ENCODE data around the gene LETMD1. TPM values are rescaled to one million over a fixed set of nuclear protein-coding genes. Genes with fewer than 3 reads are reported as not detected.

Gene LETMD1
- polyA plus RNA-seq, 3 donors = 86.9 to 151 (median 130) TPM

DNA sequence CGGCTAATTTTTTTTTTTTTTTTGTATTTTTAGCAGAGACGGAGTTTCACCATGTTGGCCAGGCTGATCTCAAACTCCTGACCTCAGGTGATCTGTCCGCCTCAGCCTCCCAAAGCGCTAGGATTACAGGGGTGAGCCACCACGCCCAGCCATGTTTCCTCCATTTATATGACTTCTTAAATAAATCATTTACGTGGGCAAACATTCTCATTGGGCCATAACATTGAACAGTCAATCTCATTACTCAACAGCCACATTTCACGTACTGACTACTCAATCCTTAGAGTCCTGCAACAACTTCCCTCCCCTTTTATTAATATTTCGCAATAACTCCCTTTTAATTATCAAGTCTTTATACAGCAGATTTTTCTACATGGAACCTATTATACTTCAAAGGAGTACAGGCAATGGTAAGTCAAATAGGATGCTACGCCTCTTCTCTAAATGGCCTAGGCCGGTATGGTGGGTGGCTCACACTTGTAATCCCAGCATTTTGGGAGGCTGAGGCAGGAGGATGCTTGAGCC lies 42.6 kb downstream of the LETMD1 start:
- no peak for DNase-seq (ENCODE audit: extremely low read depth in 1 of 11, low read depth in 9 of 11, low spot score in 4 of 11)

DNA sequence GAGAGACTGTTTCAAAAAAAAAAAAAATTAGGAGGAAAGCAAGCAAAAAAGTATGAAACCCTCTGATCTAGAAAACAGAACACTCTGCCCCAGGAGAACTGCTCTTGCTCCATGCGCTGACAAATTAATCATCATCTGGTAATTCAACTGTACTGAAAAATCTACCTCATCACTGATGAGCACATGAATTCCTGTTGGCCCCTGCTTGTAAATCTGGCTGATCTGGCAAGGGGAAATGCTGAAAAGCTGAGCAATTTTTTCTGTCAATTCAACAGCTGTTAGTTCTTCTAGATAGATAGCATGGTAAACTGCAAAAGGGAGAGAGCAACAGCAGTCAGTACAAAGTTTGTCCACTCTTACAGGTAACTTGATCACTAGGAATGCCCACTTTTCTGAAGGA lies 50.5 kb downstream of the LETMD1 start:
- DNase-seq (ENCODE audit: extremely low read depth in 1 of 11, low read depth in 9 of 11, low spot score in 4 of 11) = no peak

DNA sequence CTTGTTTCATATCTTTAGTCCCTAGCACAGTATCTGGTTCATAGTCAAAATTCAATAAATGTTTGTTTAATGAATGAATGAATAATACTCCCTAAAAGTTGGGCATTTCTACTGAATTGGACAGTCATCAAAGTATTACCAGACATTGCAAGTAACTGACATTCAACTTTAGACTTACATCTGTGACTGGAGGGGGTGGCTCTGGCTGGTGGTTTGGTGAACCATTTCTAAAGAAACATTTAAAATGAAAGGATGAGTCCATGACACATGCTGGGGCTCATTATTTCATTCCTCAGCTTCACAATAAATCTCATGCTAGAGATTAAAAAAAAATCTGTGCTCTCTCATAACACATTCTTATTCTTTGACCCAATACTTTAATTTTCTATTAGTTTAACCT lies 55.9 kb downstream of the LETMD1 start:
- no peak for DNase-seq (ENCODE audit: extremely low read depth in 1 of 11, low read depth in 9 of 11, low spot score in 4 of 11)

DNA sequence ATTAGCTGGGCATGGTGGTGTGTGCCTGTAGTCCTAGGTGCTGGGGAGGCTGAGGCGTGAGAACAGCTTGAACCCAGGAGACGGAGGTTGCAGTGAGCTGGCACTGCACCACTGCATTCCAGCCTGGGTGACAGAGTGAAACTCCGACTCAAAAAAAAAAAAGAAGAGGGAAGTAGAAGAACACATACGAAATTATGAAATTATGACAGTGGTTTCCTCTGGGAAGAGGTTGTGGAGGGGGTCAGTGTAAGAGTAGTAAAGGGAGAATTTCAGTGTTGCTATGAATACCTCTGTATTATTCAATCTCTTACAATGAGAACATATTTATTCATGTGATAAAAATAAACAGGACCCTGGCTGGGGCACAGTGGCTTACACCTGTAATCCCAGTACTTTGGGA lies 60.0 kb downstream of the LETMD1 start:
- no peak for DNase-seq (ENCODE audit: extremely low read depth in 1 of 11, low read depth in 9 of 11, low spot score in 4 of 11)

Other genes starting within 250 kb of the LETMD1 start
- under 1 TPM in 2 of 3 donors, not detected in 1; 0.09 to 0.12 TPM for gene TMPRSS12, start 205.4 kb upstream of the LETMD1 start, polyA plus RNA-seq (ENCODE audit: insufficient read length in 3 of 3)
- not detected for gene HIGD1C, start 95.8 kb upstream of the LETMD1 start, polyA plus RNA-seq (ENCODE audit: insufficient read length in 3 of 3)
- 10 to 100 TPM; 46.5 to 75.7 (median 59.2) TPM for gene SLC11A2, start 21.9 kb upstream of the LETMD1 start, polyA plus RNA-seq (ENCODE audit: insufficient read length in 3 of 3)
- 10 to 100 TPM; 35.7 to 37.8 (median 36.2) TPM for gene CSRNP2, start 35.3 kb downstream of the LETMD1 start, polyA plus RNA-seq (ENCODE audit: insufficient read length in 3 of 3)
- 10 to 100 TPM; 53.0 to 55.1 (median 54.1) TPM for gene TFCP2, start 124.8 kb downstream of the LETMD1 start, polyA plus RNA-seq (ENCODE audit: insufficient read length in 3 of 3)
- gene POU6F1, start 169.7 kb downstream of the LETMD1 start, polyA plus RNA-seq (ENCODE audit: insufficient read length in 3 of 3) = 10 to 100 TPM in 1 of 3 donors, 1 to 10 TPM in 2; 7.1 to 14.0 (median 8.0) TPM
- gene DAZAP2, start 190.5 kb downstream of the LETMD1 start, polyA plus RNA-seq (ENCODE audit: insufficient read length in 3 of 3) = 100 to 1,000 TPM; 259 to 294 (median 266) TPM
- gene SMAGP, start 222.1 kb downstream of the LETMD1 start, polyA plus RNA-seq (ENCODE audit: insufficient read length in 3 of 3) = 10 to 100 TPM; 19.2 to 21.5 (median 20.0) TPM